ENCODE data around the gene TMEM167A.

TMEM167A gene

GRCh38 chr5:83076742-83077661 is at the start of gene TMEM167A, which contains the start of gene XRCC4:
Gene TMEM167A (minus strand): TSS chr5:83077394. CDS start chr5:83077323, 71 bp downstream.
Gene XRCC4 (plus strand): TSS chr5:83077547. CDS start chr5:83104920, 27,373 bp downstream.
- peak; percentile 71 to 89 (median 88) for DNase-seq (ENCODE audit: low read depth in 4 of 4, low spot score in 1 of 4)

GRCh38 chr5:83126501-83126900 is 49.3 kb upstream of the TMEM167A start:
- no peak for DNase-seq (ENCODE audit: low read depth in 4 of 4, low spot score in 1 of 4)

DNA sequence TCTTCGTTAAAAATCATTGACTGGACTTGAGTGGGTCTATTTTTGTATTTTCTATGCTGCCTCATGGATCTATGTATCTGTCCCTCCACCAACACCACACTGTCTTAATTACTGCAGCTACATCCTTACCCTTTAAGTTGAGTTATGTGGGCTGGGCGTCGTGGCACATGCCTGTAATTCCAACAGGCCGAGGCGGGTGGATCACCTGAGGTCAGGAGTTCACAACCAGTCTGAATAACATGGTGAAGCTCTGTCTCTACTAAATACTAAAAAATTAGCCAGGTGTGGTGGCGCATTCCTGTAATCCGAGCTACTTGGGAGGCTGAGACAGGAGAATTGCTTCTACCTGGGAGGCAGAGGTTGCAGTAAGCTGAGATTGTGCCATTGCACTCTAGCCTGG is 48.4 kb upstream of the TMEM167A start:
- no peak for DNase-seq (ENCODE audit: low read depth in 4 of 4, low spot score in 1 of 4)

- no peak for DNase-seq (ENCODE audit: low read depth in 4 of 4, low spot score in 1 of 4)
Observed at GRCh38 chr5:83124593-83124992, 47.4 kb upstream of the TMEM167A start.

DNA sequence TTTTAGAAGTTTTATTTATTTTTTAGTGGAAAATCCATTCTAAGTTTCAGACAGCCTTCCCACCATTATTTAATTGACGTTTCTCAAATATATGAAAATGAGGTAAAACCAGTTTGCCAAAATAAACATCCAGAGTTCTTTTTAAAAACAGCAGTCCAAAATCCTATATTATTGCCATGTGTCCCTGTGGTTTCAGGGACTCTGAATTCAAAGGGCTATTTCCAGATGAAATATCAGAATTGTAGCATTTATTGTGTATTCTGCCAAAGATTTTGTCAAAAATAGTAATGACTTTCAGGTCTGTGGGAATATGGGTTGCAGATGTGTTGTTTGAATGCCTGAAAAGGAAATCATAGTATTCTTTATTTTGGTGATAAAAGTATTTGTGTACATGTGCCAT is 41.8 kb upstream of the TMEM167A start:
- DNase-seq (ENCODE audit: low read depth in 4 of 4, low spot score in 1 of 4) = no peak

DNA sequence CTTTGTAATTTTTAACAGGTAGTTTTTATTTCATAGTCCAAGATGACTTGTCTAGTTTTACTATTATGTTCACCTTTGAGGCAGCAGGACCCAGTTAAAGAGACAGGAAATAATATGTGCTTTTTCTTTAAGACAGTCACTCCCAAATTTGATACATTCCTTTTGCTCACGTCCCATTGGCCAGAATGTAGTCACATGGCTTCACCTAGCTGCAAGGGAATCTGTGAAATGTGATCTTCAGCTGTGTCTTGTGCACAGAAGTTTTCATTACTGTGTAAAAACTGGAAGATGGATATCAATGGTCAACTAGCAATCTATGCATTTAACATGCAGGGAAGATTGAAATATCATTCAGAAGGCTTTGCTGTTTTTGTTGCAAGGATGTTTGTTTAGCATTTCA is 41.3 kb upstream of the TMEM167A start:
- DNase-seq (ENCODE audit: low read depth in 4 of 4, low spot score in 1 of 4) = no peak

- DNase-seq (ENCODE audit: low read depth in 4 of 4, low spot score in 1 of 4) = no peak
Observed at GRCh38 chr5:83115816-83116215, 38.6 kb upstream of the TMEM167A start.

DNA sequence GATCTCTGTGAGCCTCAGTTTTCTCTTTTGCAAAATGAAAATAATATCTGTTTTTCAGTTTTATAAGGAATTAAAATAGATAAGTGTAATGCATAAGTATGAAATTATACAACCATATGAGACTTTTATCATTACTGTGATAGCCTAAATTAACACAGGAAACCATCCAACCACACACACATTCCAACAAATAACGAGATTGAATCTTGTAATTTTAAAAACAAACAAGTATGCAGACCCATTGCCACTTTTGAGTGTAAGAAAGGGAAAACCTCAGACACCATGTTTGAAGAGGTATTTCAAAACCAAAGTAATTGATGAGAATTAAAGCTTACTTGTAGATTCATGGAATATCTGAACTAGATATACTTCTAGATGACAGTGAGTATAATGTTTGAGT is 32.2 kb upstream of the TMEM167A start:
- no peak for DNase-seq (ENCODE audit: low read depth in 4 of 4, low spot score in 1 of 4)

GRCh38 chr5:83107692-83108420 is 30.7 kb upstream of the TMEM167A start:
- no peak for DNase-seq (ENCODE audit: low read depth in 4 of 4, low spot score in 1 of 4)

DNA sequence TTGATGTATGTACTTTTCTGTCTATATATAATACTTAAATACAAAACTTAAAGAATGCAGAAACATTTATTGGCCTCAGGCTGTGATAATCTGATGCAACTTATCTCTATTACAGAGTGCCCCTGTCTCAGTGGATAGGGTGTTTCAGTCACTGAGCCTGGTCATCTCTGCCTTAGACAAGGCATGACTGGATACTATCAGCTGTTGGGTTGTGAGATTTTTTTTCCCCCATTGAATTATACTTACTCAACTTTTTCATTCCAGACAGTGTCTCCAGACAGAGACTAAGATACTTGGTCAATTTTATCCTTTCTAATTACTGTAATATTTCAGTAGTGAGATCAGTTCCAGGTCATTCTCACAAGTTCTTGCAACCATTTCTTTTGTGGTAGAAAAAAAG is 26.8 kb upstream of the TMEM167A start:
- no peak for DNase-seq (ENCODE audit: low read depth in 4 of 4, low spot score in 1 of 4)

GRCh38 chr5:83102364-83102980 is 25.3 kb upstream of the TMEM167A start:
- no peak for DNase-seq (ENCODE audit: low read depth in 4 of 4, low spot score in 1 of 4)

- no peak for DNase-seq (ENCODE audit: low read depth in 4 of 4, low spot score in 1 of 4)
Observed at GRCh38 chr5:83101514-83101913, 24.3 kb upstream of the TMEM167A start.

- DNase-seq (ENCODE audit: low read depth in 4 of 4, low spot score in 1 of 4) = no peak
Observed at GRCh38 chr5:83099445-83099844, 22.3 kb upstream of the TMEM167A start.

GRCh38 chr5:83099001-83099400 is 21.8 kb upstream of the TMEM167A start:
- DNase-seq (ENCODE audit: low read depth in 4 of 4, low spot score in 1 of 4) = no peak

GRCh38 chr5:83097689-83098231 is 20.6 kb upstream of the TMEM167A start:
- no peak for DNase-seq (ENCODE audit: low read depth in 4 of 4, low spot score in 1 of 4)

GRCh38 chr5:83096660-83097339 is 19.6 kb upstream of the TMEM167A start:
- no peak for DNase-seq (ENCODE audit: low read depth in 4 of 4, low spot score in 1 of 4)

- DNase-seq (ENCODE audit: low read depth in 4 of 4, low spot score in 1 of 4) = no peak
Observed at GRCh38 chr5:83095957-83096539, 18.9 kb upstream of the TMEM167A start.

DNA sequence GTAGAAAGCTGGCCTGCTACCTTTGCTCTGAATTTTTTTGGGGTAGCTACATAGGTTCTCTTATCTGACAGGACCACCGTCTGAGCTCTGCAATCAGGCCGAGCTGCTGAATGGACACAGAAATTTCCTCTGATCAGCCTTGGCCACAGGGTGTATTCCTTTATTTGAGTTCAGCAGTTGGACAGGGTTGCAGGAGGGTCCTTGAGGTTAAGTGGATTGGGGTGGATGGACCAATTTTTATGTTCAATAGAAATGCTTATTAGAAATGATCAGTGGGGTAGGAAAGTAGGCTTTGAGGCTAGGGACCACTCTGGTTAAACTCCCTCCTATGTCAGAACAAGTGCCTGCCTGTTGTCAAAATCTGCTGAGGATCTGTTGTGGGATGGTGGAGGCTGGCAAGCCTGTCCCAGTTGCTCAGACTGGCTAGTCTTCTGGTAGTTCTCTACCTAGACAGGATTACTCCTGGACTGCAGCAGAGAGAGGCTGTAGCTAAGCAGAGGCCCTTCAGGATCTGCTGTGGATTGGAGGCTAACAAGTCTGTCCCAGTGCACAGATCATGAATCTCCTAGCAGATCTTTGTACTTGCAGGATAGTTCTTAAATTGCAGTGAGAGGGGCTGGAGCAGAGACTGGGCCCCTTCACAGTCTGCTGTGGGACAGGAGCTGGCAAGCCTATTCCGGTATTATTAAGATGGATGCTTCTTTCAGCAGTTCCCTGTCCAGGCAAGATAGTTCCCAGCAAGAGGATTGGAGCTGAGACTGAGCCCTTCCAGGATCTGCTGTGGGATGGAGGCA is 18.2 kb upstream of the TMEM167A start:
- DNase-seq (ENCODE audit: low read depth in 4 of 4, low spot score in 1 of 4) = no peak

- no peak for DNase-seq (ENCODE audit: low read depth in 4 of 4, low spot score in 1 of 4)
Observed at GRCh38 chr5:83093692-83094091, 16.5 kb upstream of the TMEM167A start.

DNA sequence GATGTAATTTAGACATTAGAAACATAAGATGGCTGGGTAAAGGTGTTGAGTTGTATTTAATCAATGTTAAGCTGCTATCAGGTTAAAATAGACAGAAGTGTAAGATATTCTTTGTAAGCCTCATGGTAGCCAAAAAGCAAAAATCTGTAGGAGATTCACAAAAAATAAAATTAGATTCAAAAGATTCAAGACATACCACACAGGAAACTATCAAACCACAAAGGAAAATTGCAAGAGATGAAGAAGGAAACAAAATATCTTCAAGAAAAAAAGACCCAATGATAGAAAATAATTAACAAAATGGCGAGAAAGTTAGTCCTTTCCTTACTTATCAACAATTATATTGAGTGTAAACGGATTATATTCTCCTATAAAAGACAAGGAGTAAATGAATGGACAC is 15.4 kb upstream of the TMEM167A start:
- DNase-seq (ENCODE audit: low read depth in 4 of 4, low spot score in 1 of 4) = no peak
